HCT116 (cell line): ENCODE measurements around the gene OTOGL. TPM values are rescaled to one million over a fixed set of nuclear protein-coding genes. Genes with fewer than 3 reads are reported as not detected.

Source experiments
- ATAC-seq: fragments of 200-7000 bp; cut with Tn5 transposase; 2 replicates; pipeline ENCODE4 v1.9.1; 2020; ENCODE audit warnings: mild to moderate bottlenecking, moderate library complexity
- BruUV-seq: library from RNA; stranded (reverse); fragments of 400-500 nt; replicated peaks from 2 replicates; lab custom pipeline; 2021; lab: Mats Ljungman, UMichigan
- CTCF ChIA-PET: fragments of 300-600 bp; sonication (Branson Sonifier 250); formaldehyde crosslinking; loops from one replicate; lab custom pipeline; 2021; ENCODE audit warnings: antibody characterized with exemption; lab: Charles Lee
- POLR2A ChIA-PET: fragments of 300-600, 350-600 bp; sonication (Branson Sonifier 250); formaldehyde crosslinking; loops from one replicate; lab custom pipeline; 2021; ENCODE audit warnings: antibody characterized with exemption; lab: Charles Lee
- RAD21 ChIA-PET, 2 experiments: fragments of 300-600 bp; sonication (Branson Sonifier 250); formaldehyde crosslinking; loops; one replicate each; lab custom pipeline; 2023; ENCODE audit warnings: low total read pairs in 2 of 2; ENCODE audit not compliant: uncharacterized antibody in 2 of 2, unreplicated experiment in 2 of 2, low non-redundant PET in 1 of 2; lab: Charles Lee
- DNase-seq: peaks from one replicate; pipeline ENCODE4 v3.0.0-alpha.2; 2010; ENCODE audit warnings: low read depth, low spot score
- H2AFZ ChIP-seq: fragments of 200-600 bp; shearing (Covaris generic), sonication (generic); 2 replicates; pipeline ENCODE4 v1.6.1; 2017; ENCODE audit warnings: low read depth, mixed run types, mixed read lengths, antibody characterized with exemption, low read length; ENCODE audit not compliant: poor library complexity, severe bottlenecking
- H3K27ac ChIP-seq: 2 replicates; pipeline ENCODE4 v1.5.1; 2012; ENCODE audit warnings: low read depth, low read length
- H3K27me3 ChIP-seq: fragments of 200-600 bp; sonication (generic); 2 replicates; pipeline ENCODE4 v1.6.1; 2016; ENCODE audit warnings: mixed run types, low read length, mixed read lengths; ENCODE audit not compliant: insufficient read depth
- H3K36me3 ChIP-seq, 2 experiments: fragments of 200-500 bp in 1 of 2; fragments of 200-600 bp in 1 of 2; sonication (Bioruptor generic) in 1 of 2; sonication (generic) in 1 of 2; 2 replicates each; pipeline versions ENCODE4 v1.5.1 to v1.6.1; 2014 to 2016; ENCODE audit warnings: low read length in 2 of 2, inconsistent platforms in 1 of 2, mixed read lengths in 1 of 2, mixed run types in 1 of 2; ENCODE audit not compliant: insufficient read depth in 2 of 2, control insufficient read depth in 1 of 2
- H3K4me1 ChIP-seq, 2 experiments: fragments of 200-600 bp in 1 of 2; sonication (generic) in 1 of 2; 2 replicates each; pipeline versions ENCODE4 v1.5.1 to v1.6.1; 2012 to 2017; ENCODE audit warnings: low read length in 2 of 2, inconsistent platforms in 1 of 2, mild to moderate bottlenecking in 1 of 2, mixed read lengths in 1 of 2, mixed run types in 1 of 2, moderate library complexity in 1 of 2; ENCODE audit not compliant: insufficient read depth in 2 of 2, control insufficient read depth in 1 of 2
- H3K4me2 ChIP-seq: fragments of 200-600 bp; sonication (generic); 2 replicates; pipeline ENCODE4 v1.6.1; 2017; ENCODE audit warnings: mixed run types, low read length, mixed read lengths
- H3K4me3 ChIP-seq, 2 experiments: fragments of 200-600 bp in 1 of 2; sonication (generic) in 1 of 2; replicated peaks in 1 of 2; 2 replicates each; pipeline ENCODE4 v1.5.1; 2011 to 2016; ENCODE audit warnings: low read length in 2 of 2, control low read depth in 1 of 2, low read depth in 1 of 2, mild to moderate bottlenecking in 1 of 2, mixed read lengths in 1 of 2, mixed run types in 1 of 2
- H3K79me2 ChIP-seq: fragments of 200-600 bp; sonication (generic); 2 replicates; pipeline ENCODE4 v1.6.1; 2017; ENCODE audit warnings: mild to moderate bottlenecking, mixed run types, low read length, moderate library complexity, mixed read lengths; ENCODE audit not compliant: insufficient read depth
- H3K9ac ChIP-seq: fragments of 200-600 bp; sonication (generic); 2 replicates; pipeline ENCODE4 v1.6.1; 2016; ENCODE audit warnings: low read length, mixed read lengths
- H3K9me2 ChIP-seq: fragments of 200-600 bp; sonication (generic), shearing (Covaris generic); 2 replicates; pipeline ENCODE4 v1.6.1; 2017; ENCODE audit warnings: mixed run types, mild to moderate bottlenecking, moderate library complexity; ENCODE audit not compliant: insufficient read depth
- H3K9me3 ChIP-seq, 2 experiments: fragments of 200-500 bp in 1 of 2; fragments of 200-600 bp in 1 of 2; sonication (Bioruptor generic) in 1 of 2; sonication (generic) in 1 of 2; 2 replicates each; pipeline ENCODE4 v1.6.1; 2014 to 2017; ENCODE audit warnings: low read length in 2 of 2, mixed read lengths in 2 of 2, inconsistent platforms in 1 of 2, low read depth in 1 of 2, mild to moderate bottlenecking in 1 of 2, mixed run types in 1 of 2, moderate library complexity in 1 of 2; ENCODE audit not compliant: control insufficient read depth in 1 of 2, insufficient read depth in 1 of 2
- H4K20me1 ChIP-seq: fragments of 200-600 bp; sonication (generic), shearing (Covaris generic); 2 replicates; pipeline ENCODE4 v1.6.1; 2017; ENCODE audit warnings: mixed run types, mild to moderate bottlenecking, moderate library complexity; ENCODE audit not compliant: insufficient read depth
- CBX3 ChIP-seq: IDR thresholded peaks from 2 replicates; pipeline ENCODE4 v1.6.1; 2012; ENCODE audit warnings: low read depth
- CEBPB ChIP-seq: IDR thresholded peaks from 2 replicates; pipeline ENCODE4 v1.6.1; 2012; ENCODE audit warnings: low read depth
- EGR1 ChIP-seq: IDR thresholded peaks from 2 replicates; pipeline ENCODE4 v1.6.1; 2012; ENCODE audit warnings: low read depth
- EZH2phosphoT487 ChIP-seq: fragments of 200-600 bp; IDR thresholded peaks from 2 replicates; pipeline ENCODE4 v1.6.1; 2018; ENCODE audit warnings: antibody characterized with exemption, borderline replicate concordance
- FOSL1 ChIP-seq: IDR thresholded peaks from 2 replicates; pipeline ENCODE4 v1.6.1; 2012; ENCODE audit warnings: low read depth
- JUND ChIP-seq: IDR thresholded peaks from 2 replicates; pipeline ENCODE4 v1.6.1; 2012
- POLR2A ChIP-seq: IDR thresholded peaks from 2 replicates; pipeline ENCODE4 v1.7.0; 2011; ENCODE audit warnings: borderline replicate concordance; ENCODE audit not compliant: insufficient read depth, insufficient read length; ENCODE audit errors: extremely low read depth
- POLR2AphosphoS5 ChIP-seq: IDR thresholded peaks from 2 replicates; pipeline ENCODE4 v1.6.1; 2011; ENCODE audit warnings: mild to moderate bottlenecking, low read depth, low read length, moderate library complexity
- RAD21 ChIP-seq: IDR thresholded peaks from 2 replicates; pipeline ENCODE4 v1.6.1; 2012; ENCODE audit warnings: low read depth, mild to moderate bottlenecking
- SIN3A ChIP-seq: IDR thresholded peaks from 2 replicates; pipeline ENCODE4 v1.6.1; 2012; ENCODE audit warnings: low read depth
- YY1 ChIP-seq: IDR thresholded peaks from 2 replicates; pipeline ENCODE4 v1.6.1; 2011; ENCODE audit warnings: low read length, low read depth, moderate library complexity, mild to moderate bottlenecking; ENCODE audit not compliant: insufficient replicate concordance; ENCODE audit errors: extremely low read depth
- ZFX ChIP-seq: fragments of 450-650 bp; IDR thresholded peaks from 2 replicates; pipeline ENCODE4 v1.6.1; 2017
- intact Hi-C: fragments of 100-400 bp; cut with micrococcal nuclease; formaldehyde crosslinking; loops from 2 replicates; pipeline ENCODE4 v1.10.0; 2022
- total RNA-seq: library from RNA; stranded (reverse); gene quantifications from one replicate; pipeline ENCODE4 v1.2.1, GENCODE V29; 2021; ENCODE audit not compliant: unreplicated experiment
- TF ChIP-seq, protein P1 (sequence below): IDR thresholded peaks from 2 replicates; pipeline ENCODE4 v1.6.1; 2012; ENCODE audit warnings: low read depth
- TF ChIP-seq, protein P2 (sequence below): IDR thresholded peaks from 2 replicates; pipeline ENCODE4 v1.6.1; 2012
- TF ChIP-seq, protein P3 (sequence below): IDR thresholded peaks from 2 replicates; pipeline ENCODE4 v1.6.1; 2011; ENCODE audit warnings: mild to moderate bottlenecking, low read length, moderate library complexity; ENCODE audit not compliant: insufficient replicate concordance; ENCODE audit errors: extremely low read depth
- TF ChIP-seq, protein P4 (sequence below): IDR thresholded peaks from 2 replicates; pipeline ENCODE4 v1.6.1; 2012

Gene OTOGL
- total RNA-seq, 1 experiment from 2014 or later: not detected

DNA sequence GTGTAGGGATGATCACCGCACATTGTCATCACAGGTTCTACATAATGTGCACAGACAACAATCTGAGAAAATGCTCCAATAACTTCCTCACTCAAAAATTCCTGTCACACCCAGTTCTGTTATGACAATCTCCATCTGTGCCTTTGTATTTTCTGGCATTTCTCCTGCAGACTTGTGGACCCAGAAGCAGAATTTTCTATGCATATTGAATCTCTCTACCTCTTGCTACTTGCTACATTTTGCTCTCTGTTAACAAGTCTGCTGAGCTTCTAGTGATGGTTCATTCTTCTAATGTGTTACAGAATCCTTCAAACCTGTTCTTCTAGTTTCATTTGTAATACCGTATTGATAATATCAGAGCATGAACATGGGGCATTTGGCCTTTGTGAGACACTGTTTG is 216.9 kb downstream of the OTOGL start (continued):
- TF ChIP-seq, protein P1, sequence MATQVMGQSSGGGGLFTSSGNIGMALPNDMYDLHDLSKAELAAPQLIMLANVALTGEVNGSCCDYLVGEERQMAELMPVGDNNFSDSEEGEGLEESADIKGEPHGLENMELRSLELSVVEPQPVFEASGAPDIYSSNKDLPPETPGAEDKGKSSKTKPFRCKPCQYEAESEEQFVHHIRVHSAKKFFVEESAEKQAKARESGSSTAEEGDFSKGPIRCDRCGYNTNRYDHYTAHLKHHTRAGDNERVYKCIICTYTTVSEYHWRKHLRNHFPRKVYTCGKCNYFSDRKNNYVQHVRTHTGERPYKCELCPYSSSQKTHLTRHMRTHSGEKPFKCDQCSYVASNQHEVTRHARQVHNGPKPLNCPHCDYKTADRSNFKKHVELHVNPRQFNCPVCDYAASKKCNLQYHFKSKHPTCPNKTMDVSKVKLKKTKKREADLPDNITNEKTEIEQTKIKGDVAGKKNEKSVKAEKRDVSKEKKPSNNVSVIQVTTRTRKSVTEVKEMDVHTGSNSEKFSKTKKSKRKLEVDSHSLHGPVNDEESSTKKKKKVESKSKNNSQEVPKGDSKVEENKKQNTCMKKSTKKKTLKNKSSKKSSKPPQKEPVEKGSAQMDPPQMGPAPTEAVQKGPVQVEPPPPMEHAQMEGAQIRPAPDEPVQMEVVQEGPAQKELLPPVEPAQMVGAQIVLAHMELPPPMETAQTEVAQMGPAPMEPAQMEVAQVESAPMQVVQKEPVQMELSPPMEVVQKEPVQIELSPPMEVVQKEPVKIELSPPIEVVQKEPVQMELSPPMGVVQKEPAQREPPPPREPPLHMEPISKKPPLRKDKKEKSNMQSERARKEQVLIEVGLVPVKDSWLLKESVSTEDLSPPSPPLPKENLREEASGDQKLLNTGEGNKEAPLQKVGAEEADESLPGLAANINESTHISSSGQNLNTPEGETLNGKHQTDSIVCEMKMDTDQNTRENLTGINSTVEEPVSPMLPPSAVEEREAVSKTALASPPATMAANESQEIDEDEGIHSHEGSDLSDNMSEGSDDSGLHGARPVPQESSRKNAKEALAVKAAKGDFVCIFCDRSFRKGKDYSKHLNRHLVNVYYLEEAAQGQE: no peak
- TF ChIP-seq POLR2AphosphoS5: no peak
- TF ChIP-seq RAD21: no peak
- TF ChIP-seq, protein P2, sequence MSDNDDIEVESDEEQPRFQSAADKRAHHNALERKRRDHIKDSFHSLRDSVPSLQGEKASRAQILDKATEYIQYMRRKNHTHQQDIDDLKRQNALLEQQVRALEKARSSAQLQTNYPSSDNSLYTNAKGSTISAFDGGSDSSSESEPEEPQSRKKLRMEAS: no peak

DNA sequence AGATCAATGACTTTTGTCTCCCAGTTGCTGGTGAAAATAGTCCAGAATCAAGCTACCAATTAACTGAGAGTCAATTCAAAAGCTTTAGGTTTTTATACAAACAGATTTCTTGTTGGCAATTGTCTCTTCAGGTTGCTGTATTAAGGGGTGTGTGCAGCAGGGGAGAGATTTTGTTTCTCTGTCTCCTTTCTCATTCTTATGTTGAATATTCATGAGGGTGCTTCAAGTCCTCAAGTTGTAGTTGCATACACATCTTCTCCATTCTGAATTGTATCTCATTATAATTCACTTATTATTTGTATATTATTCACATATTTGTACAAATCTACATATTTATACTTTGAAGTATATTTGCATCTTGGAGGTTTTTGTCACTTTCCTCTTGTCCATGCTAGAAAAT is 218.0 kb downstream of the OTOGL start:
- Histone ChIP-seq H3K4me1 (peaks cover 0 to 4% of the 10 kb centered on the region in 2 experiments; a peak in 1 of 4 replicates), H3K4me3 (no peak overlapping the region), H3K9me3 (no peaks in the 10 kb centered on the region), H3K27me3 (no peaks in the 10 kb centered on the region), H3K79me2 (no peaks in the 10 kb centered on the region), H3K27ac (no peak overlapping the region), H4K20me1 (no peaks in the 10 kb centered on the region), H3K9me2 (no peaks in the 10 kb centered on the region), H3K36me3 (no peaks in the 10 kb centered on the region), H3K9ac (no peak overlapping the region), H3K4me2 (no peak overlapping the region), H2AFZ (no peak overlapping the region)
- no peak for ATAC-seq
- BruUV-seq: no TSS peak
- ChIA-PET POLR2A (no interaction called here), CTCF (no interaction called here), RAD21 (no interaction called here)
- DNase-seq: no peak
- intact Hi-C loops: loop anchor here (10.0 kb wide), 1 partner anchor 447 kb away; no protein-coding TSS in a partner anchor
- TF ChIP-seq, protein P1: no peak
- TF ChIP-seq EGR1 (no peak), EZH2phosphoT487 (no peak), ZFX (no peak), POLR2A (no peak), YY1 (no peak), RAD21 (no peak), CBX3 (no peak), SIN3A (no peak), POLR2AphosphoS5 (no peak), FOSL1 (no peak), CEBPB (no peak), JUND (no peak)
- TF ChIP-seq, protein P3, sequence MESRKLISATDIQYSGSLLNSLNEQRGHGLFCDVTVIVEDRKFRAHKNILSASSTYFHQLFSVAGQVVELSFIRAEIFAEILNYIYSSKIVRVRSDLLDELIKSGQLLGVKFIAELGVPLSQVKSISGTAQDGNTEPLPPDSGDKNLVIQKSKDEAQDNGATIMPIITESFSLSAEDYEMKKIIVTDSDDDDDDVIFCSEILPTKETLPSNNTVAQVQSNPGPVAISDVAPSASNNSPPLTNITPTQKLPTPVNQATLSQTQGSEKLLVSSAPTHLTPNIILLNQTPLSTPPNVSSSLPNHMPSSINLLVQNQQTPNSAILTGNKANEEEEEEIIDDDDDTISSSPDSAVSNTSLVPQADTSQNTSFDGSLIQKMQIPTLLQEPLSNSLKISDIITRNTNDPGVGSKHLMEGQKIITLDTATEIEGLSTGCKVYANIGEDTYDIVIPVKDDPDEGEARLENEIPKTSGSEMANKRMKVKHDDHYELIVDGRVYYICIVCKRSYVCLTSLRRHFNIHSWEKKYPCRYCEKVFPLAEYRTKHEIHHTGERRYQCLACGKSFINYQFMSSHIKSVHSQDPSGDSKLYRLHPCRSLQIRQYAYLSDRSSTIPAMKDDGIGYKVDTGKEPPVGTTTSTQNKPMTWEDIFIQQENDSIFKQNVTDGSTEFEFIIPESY: no peak
- TF ChIP-seq, protein P2: no peak
- TF ChIP-seq, protein P4, sequence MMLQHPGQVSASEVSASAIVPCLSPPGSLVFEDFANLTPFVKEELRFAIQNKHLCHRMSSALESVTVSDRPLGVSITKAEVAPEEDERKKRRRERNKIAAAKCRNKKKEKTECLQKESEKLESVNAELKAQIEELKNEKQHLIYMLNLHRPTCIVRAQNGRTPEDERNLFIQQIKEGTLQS: no peak
